Mesothelial cell of epicardium (in vitro differentiated cells): ENCODE results near the gene MAN1C1. TPM values are rescaled to one million over a fixed set of nuclear protein-coding genes. Genes with fewer than 3 reads are reported as not detected.

Experiments
- DNase-seq, 2 experiments: peaks; one replicate each; pipeline ENCODE4 v3.0.0; 2021; ENCODE audit warnings: low spot score in 2 of 2; ENCODE audit not compliant: unreplicated experiment in 2 of 2
- H3K27ac Mint-ChIP-seq: 2 replicates; pipeline ENCODE4 v1.8.0; 2021; ENCODE audit warnings: mixed read lengths
- H3K27me3 Mint-ChIP-seq: 2 replicates; pipeline ENCODE4 v1.8.0; 2021; ENCODE audit warnings: low read depth, mixed read lengths
- H3K36me3 Mint-ChIP-seq: 2 replicates; pipeline ENCODE4 v1.8.0; 2021; ENCODE audit warnings: mixed read lengths
- H3K4me1 Mint-ChIP-seq: 2 replicates; pipeline ENCODE4 v1.8.0; 2021; ENCODE audit warnings: mixed read lengths
- H3K4me3 Mint-ChIP-seq: 2 replicates; pipeline ENCODE4 v1.8.0; 2021; ENCODE audit warnings: mild to moderate bottlenecking, moderate library complexity, mixed read lengths
- H3K9me3 Mint-ChIP-seq: 2 replicates; pipeline ENCODE4 v1.8.0; 2021; ENCODE audit warnings: mixed read lengths
- total RNA-seq: library from RNA; stranded (reverse); gene quantifications from 3 replicates; pipeline ENCODE4 v1.2.1, GENCODE V29; 2021
- TF ChIP-seq, protein P1 (sequence below): fragments of 200-600 bp; sonication (generic); IDR thresholded peaks from one replicate; pipeline ENCODE4 v1.5.0; 2021; ENCODE audit warnings: antibody characterized with exemption; ENCODE audit not compliant: unreplicated experiment

MAN1C1 gene
- total RNA-seq, 1 donor from 2014 or later: 3.2 TPM

GRCh38 chr1:25760871-25761270 lies 144.3 kb downstream of the MAN1C1 start:
- Mint-ChIP-seq H3K36me3 (no peaks in the 10 kb centered on the region), H3K27ac (no peak overlapping the region), H3K9me3 (no peaks in the 10 kb centered on the region), H3K27me3 (peaks cover 50% of the 10 kb centered on the region), H3K4me1 (peaks cover 11% of the 10 kb centered on the region), H3K4me3 (no peak overlapping the region)
- TF ChIP-seq, protein P1, sequence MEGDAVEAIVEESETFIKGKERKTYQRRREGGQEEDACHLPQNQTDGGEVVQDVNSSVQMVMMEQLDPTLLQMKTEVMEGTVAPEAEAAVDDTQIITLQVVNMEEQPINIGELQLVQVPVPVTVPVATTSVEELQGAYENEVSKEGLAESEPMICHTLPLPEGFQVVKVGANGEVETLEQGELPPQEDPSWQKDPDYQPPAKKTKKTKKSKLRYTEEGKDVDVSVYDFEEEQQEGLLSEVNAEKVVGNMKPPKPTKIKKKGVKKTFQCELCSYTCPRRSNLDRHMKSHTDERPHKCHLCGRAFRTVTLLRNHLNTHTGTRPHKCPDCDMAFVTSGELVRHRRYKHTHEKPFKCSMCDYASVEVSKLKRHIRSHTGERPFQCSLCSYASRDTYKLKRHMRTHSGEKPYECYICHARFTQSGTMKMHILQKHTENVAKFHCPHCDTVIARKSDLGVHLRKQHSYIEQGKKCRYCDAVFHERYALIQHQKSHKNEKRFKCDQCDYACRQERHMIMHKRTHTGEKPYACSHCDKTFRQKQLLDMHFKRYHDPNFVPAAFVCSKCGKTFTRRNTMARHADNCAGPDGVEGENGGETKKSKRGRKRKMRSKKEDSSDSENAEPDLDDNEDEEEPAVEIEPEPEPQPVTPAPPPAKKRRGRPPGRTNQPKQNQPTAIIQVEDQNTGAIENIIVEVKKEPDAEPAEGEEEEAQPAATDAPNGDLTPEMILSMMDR: no peak
- DNase-seq: no peak

GRCh38 chr1:25763493-25763892 lies 146.9 kb downstream of the MAN1C1 start:
- no peak for DNase-seq
- Mint-ChIP-seq H3K4me3 (no peak overlapping the region), H3K36me3 (no peaks in the 10 kb centered on the region), H3K4me1 (peaks cover 11% of the 10 kb centered on the region), H3K27ac (no peak overlapping the region), H3K9me3 (no peaks in the 10 kb centered on the region), H3K27me3 (peaks cover 23% of the 10 kb centered on the region)
- TF ChIP-seq, protein P1: no peak

- no peak overlapping the region for H3K27ac Mint-ChIP-seq
- H3K4me1 Mint-ChIP-seq: peaks cover 15% of the 10 kb centered on the region
- no peak for DNase-seq
- TF ChIP-seq, protein P1: no peak
- no peak overlapping the region for H3K4me3 Mint-ChIP-seq
- peaks cover 17% of the 10 kb centered on the region for H3K27me3 Mint-ChIP-seq
- H3K36me3 Mint-ChIP-seq: no peaks in the 10 kb centered on the region
- no peaks in the 10 kb centered on the region for H3K9me3 Mint-ChIP-seq
Observed at GRCh38 chr1:25765136-25765922, 148.7 kb downstream of the MAN1C1 start.

DNA sequence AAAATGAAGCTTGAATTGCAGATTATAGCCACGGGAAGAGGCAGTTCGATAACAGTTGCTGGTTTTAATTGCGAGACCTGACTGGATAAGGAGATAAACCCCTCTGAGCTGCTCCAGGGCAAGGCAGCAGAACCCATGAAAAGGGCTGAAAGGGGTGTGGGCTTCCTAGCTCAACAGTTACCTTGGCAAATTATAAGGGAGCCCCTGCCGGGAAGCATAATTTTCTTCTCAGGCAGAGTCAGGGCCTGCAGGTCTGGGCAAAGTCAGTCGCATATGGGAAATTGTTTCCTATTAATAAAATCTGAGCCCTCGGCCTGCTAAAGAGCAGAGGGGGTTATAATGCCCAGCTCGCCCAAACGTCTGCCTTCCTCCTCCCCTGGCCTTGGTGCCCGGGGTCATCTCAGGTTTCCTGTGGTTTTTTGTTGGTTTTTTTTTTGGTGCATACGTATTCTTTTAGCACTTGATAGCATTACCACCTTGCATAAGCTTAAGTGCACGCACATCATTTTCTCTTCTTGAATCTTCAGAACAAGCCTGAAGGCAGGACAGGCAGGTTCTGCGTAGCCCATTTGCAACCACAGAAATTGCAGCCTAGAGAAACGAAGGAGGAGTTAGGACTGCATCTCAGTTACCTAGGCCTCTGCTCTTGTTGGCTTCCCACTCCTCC lies 149.5 kb downstream of the MAN1C1 start:
- H3K9me3 Mint-ChIP-seq: no peaks in the 10 kb centered on the region
- H3K4me3 Mint-ChIP-seq: no peak overlapping the region
- no peak overlapping the region for H3K27ac Mint-ChIP-seq
- TF ChIP-seq, protein P1: no peak
- H3K36me3 Mint-ChIP-seq: no peaks in the 10 kb centered on the region
- H3K27me3 Mint-ChIP-seq: peaks cover 16% of the 10 kb centered on the region
- H3K4me1 Mint-ChIP-seq: peaks cover 22% of the 10 kb centered on the region
- no peak for DNase-seq

GRCh38 chr1:25766721-25767436 lies 150.3 kb downstream of the MAN1C1 start:
- H3K4me1 Mint-ChIP-seq: peaks cover 31% of the 10 kb centered on the region
- H3K9me3 Mint-ChIP-seq: no peaks in the 10 kb centered on the region
- no peak for DNase-seq
- TF ChIP-seq, protein P1: no peak
- no peaks in the 10 kb centered on the region for H3K36me3 Mint-ChIP-seq
- peaks cover 24% of the 10 kb centered on the region for H3K27me3 Mint-ChIP-seq
- no peak overlapping the region for H3K4me3 Mint-ChIP-seq
- no peak overlapping the region for H3K27ac Mint-ChIP-seq
